Right renal pelvis (tissue), 4 donors: ENCODE results near the gene TNNI3K. TPM values are rescaled to one million over a fixed set of nuclear protein-coding genes. Genes with fewer than 3 reads are reported as not detected.
"Not testable (repeated sequence)": the region's sequence is repeated elsewhere in the genome, so short reads cannot be mapped to it uniquely, and the experiment has no call there.

ENCODE experiments used
- DNase-seq, 4 donors: peaks; one replicate each; pipeline ENCODE4 v3.0.0-alpha.2; 2013; ENCODE audit warnings: low read depth in 4 of 4, low spot score in 3 of 4, missing footprints in 1 of 4
- polyA plus RNA-seq, 4 donors: library from polyadenylated mRNA; unstranded; fragments of 120-200 nt; gene quantifications; one replicate each; pipeline ENCODE4 v1.2.1, GENCODE V29; 2013; ENCODE audit not compliant: insufficient read length in 4 of 4

TNNI3K gene
- polyA plus RNA-seq, result 1 to 10 TPM in 3 of 4 donors, under 1 TPM in 1; 0.62 to 2.6 (median 2.1) TPM

GRCh38 chr1:74235153-74235552 is at the start of gene TNNI3K:
TSS of gene TNNI3K (plus strand) at chr1:74235387. CDS start at chr1:74235452, 65 bp downstream.
- no peak for DNase-seq

GRCh38 chr1:74193908-74194307 is 41.3 kb upstream of the TNNI3K start:
- no peak for DNase-seq

- no peak for DNase-seq
Observed at GRCh38 chr1:74195339-74195738, 39.8 kb upstream of the TNNI3K start.

- no peak for DNase-seq
Observed at GRCh38 chr1:74197255-74197654, 37.9 kb upstream of the TNNI3K start.

- DNase-seq, result peak; percentile 92 to 98 (median 92)
Observed at GRCh38 chr1:74197657-74198552, 37.3 kb upstream of the TNNI3K start, which contains the start of the genes FPGT and LRRIQ3. TSS of gene FPGT (plus strand) at chr1:74198242. CDS start at chr1:74198279, 37 bp downstream. TSS of gene LRRIQ3 (minus strand) at chr1:74198176. CDS start at chr1:74183684, 14,492 bp downstream.

GRCh38 chr1:74199504-74199903 is 35.7 kb upstream of the TNNI3K start:
- DNase-seq, result no peak

- DNase-seq, result no peak
Observed at GRCh38 chr1:74205266-74205665, 29.9 kb upstream of the TNNI3K start.

GRCh38 chr1:74215229-74215628 is 20.0 kb upstream of the TNNI3K start:
- no peak for DNase-seq

- no peak for DNase-seq
Observed at GRCh38 chr1:74222701-74223100, 12.5 kb upstream of the TNNI3K start.

GRCh38 chr1:74223453-74223852 is 11.7 kb upstream of the TNNI3K start:
- DNase-seq, result no peak

- no peak for DNase-seq
Observed at GRCh38 chr1:74236440-74236839, 1.3 kb downstream of the TNNI3K start.

GRCh38 chr1:74237035-74237434 is 1.8 kb downstream of the TNNI3K start:
- DNase-seq, result no peak

GRCh38 chr1:74237787-74238186 is 2.6 kb downstream of the TNNI3K start:
- DNase-seq, result no peak

- DNase-seq, result no peak
Observed at GRCh38 chr1:74245168-74245772, 10.1 kb downstream of the TNNI3K start.

- DNase-seq, result no peak
Observed at GRCh38 chr1:74246315-74246714, 11.1 kb downstream of the TNNI3K start.

GRCh38 chr1:74247881-74248528 is 12.8 kb downstream of the TNNI3K start:
- DNase-seq, result no peak

- not testable (repeated sequence) for DNase-seq
Observed at GRCh38 chr1:74253243-74253824, 18.1 kb downstream of the TNNI3K start.

- DNase-seq, result no peak
Observed at GRCh38 chr1:74266001-74266400, 30.8 kb downstream of the TNNI3K start.

- no peak for DNase-seq
Observed at GRCh38 chr1:74271503-74271902, 36.3 kb downstream of the TNNI3K start.

- DNase-seq, result no peak
Observed at GRCh38 chr1:74280642-74281396, 45.6 kb downstream of the TNNI3K start.
